GM19438 (cell line): ENCODE results near the gene AGBL1.
"Not testable (repeated sequence)": the region's sequence is repeated elsewhere in the genome, so short reads cannot be mapped to it uniquely, and the experiment has no call there.

Source experiments
- ATAC-seq: cut with Tn5 transposase; IDR thresholded peaks from one replicate; pipeline ENCODE4 v1.9.1; 2021; ENCODE audit warnings: low read depth; ENCODE audit not compliant: unreplicated experiment

The AGBL1 gene

DNA sequence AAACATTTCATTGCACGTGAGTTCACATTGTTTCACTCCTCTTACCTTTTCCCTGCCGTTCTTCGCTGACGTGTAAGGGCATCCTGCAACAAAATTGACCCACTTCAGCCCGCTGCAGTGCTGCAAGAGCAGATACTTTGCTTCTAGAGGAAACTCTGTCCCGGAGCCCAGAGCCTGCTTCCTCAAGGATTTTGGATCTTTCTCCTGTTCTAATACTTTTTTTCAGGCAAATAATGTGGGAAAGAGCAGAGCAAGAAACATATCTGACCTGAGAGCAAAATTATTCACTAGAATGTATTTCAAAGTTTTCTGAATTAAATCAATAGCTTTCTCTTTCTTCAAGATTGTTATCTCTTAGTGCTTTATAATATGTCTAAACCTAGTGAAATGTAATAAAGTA, 303.9 kb downstream of the AGBL1 start:
- no peak for ATAC-seq

GRCh38 chr15:86384186-86384585, 304.5 kb downstream of the AGBL1 start:
- no peak for ATAC-seq

DNA sequence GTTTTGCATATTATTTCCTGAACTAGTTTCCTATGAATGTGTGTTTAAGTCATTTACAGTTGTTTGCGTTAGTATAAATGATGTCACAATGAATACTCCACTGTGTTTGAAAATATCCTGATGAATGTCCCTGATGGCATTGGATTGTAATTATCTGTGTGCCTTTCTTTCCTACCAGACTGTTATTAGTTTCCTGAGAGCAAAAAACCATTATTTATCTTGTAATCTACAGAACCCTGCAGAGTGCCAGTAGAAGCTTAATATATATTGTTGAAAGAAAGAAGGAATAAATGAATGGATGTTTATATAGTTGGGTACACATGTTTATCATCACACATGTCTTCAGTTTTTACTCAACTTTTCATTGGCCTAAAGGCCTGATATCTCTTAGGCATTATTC, 312.6 kb downstream of the AGBL1 start:
- no peak for ATAC-seq

- no peak for ATAC-seq
Observed at GRCh38 chr15:86392874-86393273, 313.2 kb downstream of the AGBL1 start.

DNA sequence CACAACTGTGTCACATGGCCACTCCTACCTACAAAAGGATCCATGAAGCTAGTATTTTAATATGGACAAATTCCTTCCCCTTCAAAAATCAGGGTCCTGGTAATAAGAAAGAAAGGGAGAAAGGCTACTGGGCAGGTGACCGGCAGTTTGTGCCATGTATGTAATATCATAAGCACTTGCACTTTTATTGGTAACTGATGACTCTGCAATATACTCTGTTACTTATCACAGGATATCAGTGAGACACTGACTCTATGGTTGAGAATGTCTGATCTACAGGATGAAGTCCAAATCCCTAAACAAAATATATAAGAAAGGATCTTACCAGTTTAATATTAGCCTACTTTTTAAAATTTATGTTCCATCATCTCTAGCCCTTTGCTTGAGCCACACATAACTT, 315.2 kb downstream of the AGBL1 start:
- no peak for ATAC-seq

GRCh38 chr15:86399041-86399954, 319.6 kb downstream of the AGBL1 start:
- ATAC-seq: no peak

- ATAC-seq: no peak
Observed at GRCh38 chr15:86403221-86403620, 323.6 kb downstream of the AGBL1 start.

- ATAC-seq: no peak
Observed at GRCh38 chr15:86403914-86404583, 324.4 kb downstream of the AGBL1 start.

GRCh38 chr15:86408261-86408660, 328.6 kb downstream of the AGBL1 start:
- ATAC-seq: no peak

- ATAC-seq: no peak
Observed at GRCh38 chr15:86411916-86412315, 332.2 kb downstream of the AGBL1 start.

GRCh38 chr15:86413191-86413590, 333.5 kb downstream of the AGBL1 start:
- ATAC-seq: no peak

- ATAC-seq: no peak
Observed at GRCh38 chr15:86425746-86426145, 346.1 kb downstream of the AGBL1 start.

DNA sequence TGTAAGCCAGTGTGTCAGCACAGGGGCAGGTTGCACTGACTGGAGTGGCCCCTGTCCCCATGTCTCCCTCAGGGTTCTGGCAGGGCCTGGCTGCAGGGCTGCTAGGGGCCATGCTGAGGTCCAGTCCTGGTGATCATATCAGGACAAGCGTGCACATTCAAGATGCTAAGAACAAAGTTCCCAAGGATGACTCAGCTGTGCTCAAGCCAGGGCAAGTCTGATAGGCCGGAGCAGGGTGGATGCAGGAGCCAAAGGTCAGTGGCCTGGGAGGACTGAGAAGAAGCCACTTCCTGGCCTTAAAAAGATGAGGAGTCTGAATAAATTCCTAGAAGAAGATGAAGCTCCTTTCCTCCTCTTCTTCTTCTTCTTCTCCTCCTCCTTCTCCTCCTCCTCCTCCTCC, 353.2 kb downstream of the AGBL1 start:
- ATAC-seq: no peak

DNA sequence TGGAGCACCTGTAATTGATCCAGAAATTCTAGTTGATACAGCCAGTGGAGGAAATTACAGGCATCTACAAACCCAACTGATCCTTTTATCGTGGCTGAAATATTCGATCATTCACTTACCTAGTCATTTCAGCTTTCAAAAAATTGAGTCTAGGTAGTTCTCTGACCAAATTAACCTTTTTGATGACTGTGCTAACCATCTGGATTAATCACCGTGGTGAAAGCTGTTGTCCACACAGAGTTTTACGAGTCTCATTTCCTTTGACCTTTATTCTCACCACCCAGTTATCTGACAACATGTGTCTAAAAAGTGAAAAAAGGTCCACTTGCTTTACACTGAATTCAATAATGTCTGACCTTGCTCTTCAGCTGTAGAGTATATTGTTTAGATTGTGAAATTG, 354.3 kb downstream of the AGBL1 start:
- no peak for ATAC-seq

DNA sequence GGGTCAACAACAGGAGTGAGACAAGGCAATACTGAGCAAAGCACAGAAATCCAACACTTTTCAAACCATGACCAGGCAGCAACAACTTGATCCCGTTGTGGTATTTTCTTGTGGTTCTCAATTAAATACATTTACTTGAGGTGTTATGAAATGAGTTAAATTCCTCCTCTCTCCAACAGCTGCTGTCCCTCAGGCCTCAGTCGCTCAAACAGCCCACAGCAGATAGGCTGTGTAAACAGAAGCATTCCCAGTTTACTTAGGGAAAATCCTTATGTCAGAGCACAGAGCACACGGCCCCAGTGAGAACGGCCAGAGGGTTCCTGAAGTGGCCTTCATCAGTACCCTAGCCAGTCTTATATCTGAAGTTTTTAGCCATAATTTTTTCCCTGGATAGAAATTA, 359.9 kb downstream of the AGBL1 start:
- ATAC-seq: no peak

GRCh38 chr15:86444527-86444926, 364.9 kb downstream of the AGBL1 start:
- ATAC-seq: no peak

GRCh38 chr15:86445579-86446252, 366.0 kb downstream of the AGBL1 start:
- no peak for ATAC-seq

GRCh38 chr15:86446253-86446640, 366.6 kb downstream of the AGBL1 start:
- no peak for ATAC-seq

- not testable (repeated sequence) for ATAC-seq
Observed at GRCh38 chr15:86465470-86466039, 385.9 kb downstream of the AGBL1 start.

DNA sequence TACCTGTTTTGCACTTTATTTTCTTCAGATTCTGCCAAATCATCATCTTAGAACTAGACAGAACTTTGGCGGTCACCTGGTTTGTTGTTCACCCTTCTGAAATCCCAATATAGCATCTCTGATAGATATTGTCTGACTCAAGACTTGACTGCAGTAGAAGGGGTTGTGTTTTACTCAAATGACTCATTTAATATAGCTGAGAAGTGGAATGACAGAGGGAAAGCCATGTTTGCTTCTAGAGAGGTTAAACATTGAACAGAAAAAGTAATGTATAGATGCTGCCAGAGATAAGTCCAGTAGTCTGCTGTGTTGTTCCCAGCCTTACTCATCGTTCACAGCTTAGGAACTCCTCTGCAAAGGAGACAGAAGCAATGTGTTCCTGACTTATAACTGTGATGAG, 402.0 kb downstream of the AGBL1 start:
- no peak for ATAC-seq

DNA sequence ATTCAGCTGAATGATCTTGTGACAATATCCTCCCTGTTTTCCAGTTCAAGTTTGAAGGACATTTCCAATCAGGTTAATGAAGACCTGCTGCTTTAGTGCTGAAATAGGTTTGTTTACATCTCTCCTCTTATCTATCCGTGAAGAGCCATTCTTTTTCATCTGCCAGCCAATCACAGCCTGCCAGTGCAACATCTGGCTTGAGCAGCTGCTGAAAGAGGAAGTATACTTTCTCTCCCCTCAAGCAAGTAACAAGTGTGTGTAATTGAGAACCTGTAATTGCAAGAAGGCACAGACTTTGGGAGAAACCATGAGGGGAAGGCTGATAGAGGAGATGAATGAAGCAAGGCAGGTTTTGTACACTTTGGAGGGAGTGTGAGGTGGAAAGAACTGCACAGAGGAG, 404.3 kb downstream of the AGBL1 start:
- ATAC-seq: no peak
